ENCODE results near the gene INSYN2B. TPM values are rescaled to one million over a fixed set of nuclear protein-coding genes. Genes with fewer than 3 reads are reported as not detected.

Gene INSYN2B
- polyA plus RNA-seq, 1 donor, result 0.34 TPM

- Histone ChIP-seq H3K4me3 (ENCODE audit: low read length) (no peak overlapping the region), H3K27ac (ENCODE audit: low read length) (no peak overlapping the region), H3K4me1 (ENCODE audit: control insufficient read depth, insufficient read depth, low read length) (no peaks in the 10 kb centered on the region), H3K9me3 (ENCODE audit: control insufficient read depth, low read depth, low read length) (no peaks in the 10 kb centered on the region), H3K27me3 (ENCODE audit: control insufficient read depth, insufficient read depth, low read length) (peaks cover 12% of the 10 kb centered on the region), H3K36me3 (ENCODE audit: control insufficient read depth, insufficient read depth, low read length) (no peaks in the 10 kb centered on the region)
- no peak for DNase-seq
- WGBS (ENCODE audit: insufficient coverage, low lambda C conversion rate), result 75% methylated on average over 2 of the region's 6 CpGs
These were observed 6.0 kb downstream of the INSYN2B start for GRCh38 chr5:169974121-169974770.

- no peak overlapping the region for H3K27ac ChIP-seq (ENCODE audit: low read length)
- no CpG with 5 or more reads among the region's 3 CpGs for WGBS (ENCODE audit: insufficient coverage, low lambda C conversion rate)
These were observed 7.2 kb downstream of the INSYN2B start for GRCh38 chr5:169973056-169973455.

GRCh38 chr5:169971780-169972179 lies 8.5 kb downstream of the INSYN2B start:
- Histone ChIP-seq H3K9me3 (ENCODE audit: control insufficient read depth, low read depth, low read length) (no peaks in the 10 kb centered on the region), H3K4me1 (ENCODE audit: control insufficient read depth, insufficient read depth, low read length) (no peaks in the 10 kb centered on the region), H3K4me3 (ENCODE audit: low read length) (no peak overlapping the region), H3K36me3 (ENCODE audit: control insufficient read depth, insufficient read depth, low read length) (no peaks in the 10 kb centered on the region), H3K27me3 (ENCODE audit: control insufficient read depth, insufficient read depth, low read length) (peaks cover 2% of the 10 kb centered on the region), H3K27ac (ENCODE audit: low read length) (no peak overlapping the region)
- no peak for DNase-seq
- 100% methylated on average over 1 of the region's 1 CpG for WGBS (ENCODE audit: insufficient coverage, low lambda C conversion rate)

More at GRCh38 chr5:169973056-169973455, 7.2 kb downstream of the INSYN2B start:
- no peak for DNase-seq
- Histone ChIP-seq H3K27me3 (ENCODE audit: control insufficient read depth, insufficient read depth, low read length) (peaks cover 3% of the 10 kb centered on the region), H3K4me1 (ENCODE audit: control insufficient read depth, insufficient read depth, low read length) (no peaks in the 10 kb centered on the region), H3K36me3 (ENCODE audit: control insufficient read depth, insufficient read depth, low read length) (no peaks in the 10 kb centered on the region), H3K9me3 (ENCODE audit: control insufficient read depth, low read depth, low read length) (no peaks in the 10 kb centered on the region), H3K4me3 (ENCODE audit: low read length) (no peak overlapping the region)

DNA sequence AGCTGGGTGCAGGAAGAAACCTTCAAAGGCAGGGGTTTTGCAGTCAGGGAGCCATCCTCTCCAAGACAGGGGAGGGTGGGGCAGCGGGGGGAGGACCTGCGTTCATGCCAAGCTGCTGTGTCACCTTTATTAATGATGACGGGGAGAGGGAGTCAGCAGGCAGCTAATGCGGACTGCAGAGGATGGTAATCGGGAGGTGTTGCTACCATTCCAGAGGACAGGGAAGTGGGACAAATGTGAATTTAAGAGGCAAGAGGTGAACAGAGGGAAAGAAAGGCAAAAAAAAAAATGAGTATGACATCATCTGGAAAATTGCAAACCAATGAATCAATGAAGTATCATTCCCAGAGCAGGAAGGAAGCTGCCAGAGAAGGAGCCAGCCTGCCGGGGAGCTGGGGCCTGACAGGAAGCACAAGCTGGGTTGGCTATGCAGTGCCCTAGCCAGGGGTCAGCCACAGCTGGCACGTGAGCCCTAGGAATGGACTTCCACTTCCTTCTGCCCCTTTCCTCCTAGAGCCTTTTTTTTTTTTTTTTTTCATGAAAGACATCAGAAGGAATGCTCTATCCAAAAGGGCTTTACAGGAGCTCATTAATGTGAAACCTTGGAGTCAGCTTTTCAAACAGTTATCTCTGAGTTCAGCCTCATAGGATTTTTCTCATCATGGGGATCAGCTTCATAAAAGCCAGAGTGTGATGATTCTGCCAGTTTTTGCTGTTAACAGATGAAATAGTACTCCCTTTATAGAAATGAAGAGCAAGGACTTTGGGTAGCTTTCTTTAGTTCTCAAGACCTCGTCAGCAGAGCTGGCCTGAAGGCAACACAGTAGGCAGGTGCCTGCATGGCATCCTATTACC lies 9.2 kb downstream of the INSYN2B start:
- H3K27me3 ChIP-seq (ENCODE audit: control insufficient read depth, insufficient read depth, low read length), result peaks cover 2% of the 10 kb centered on the region
- H3K4me1 ChIP-seq (ENCODE audit: control insufficient read depth, insufficient read depth, low read length), result no peaks in the 10 kb centered on the region
- DNase-seq, result no peak
- no peaks in the 10 kb centered on the region for H3K9me3 ChIP-seq (ENCODE audit: control insufficient read depth, low read depth, low read length)
- WGBS (ENCODE audit: insufficient coverage, low lambda C conversion rate), result no CpG with 5 or more reads among the region's 8 CpGs
- H3K36me3 ChIP-seq (ENCODE audit: control insufficient read depth, insufficient read depth, low read length), result no peaks in the 10 kb centered on the region
- H3K27ac ChIP-seq (ENCODE audit: low read length), result no peak overlapping the region
- no peak overlapping the region for H3K4me3 ChIP-seq (ENCODE audit: low read length)

DNA sequence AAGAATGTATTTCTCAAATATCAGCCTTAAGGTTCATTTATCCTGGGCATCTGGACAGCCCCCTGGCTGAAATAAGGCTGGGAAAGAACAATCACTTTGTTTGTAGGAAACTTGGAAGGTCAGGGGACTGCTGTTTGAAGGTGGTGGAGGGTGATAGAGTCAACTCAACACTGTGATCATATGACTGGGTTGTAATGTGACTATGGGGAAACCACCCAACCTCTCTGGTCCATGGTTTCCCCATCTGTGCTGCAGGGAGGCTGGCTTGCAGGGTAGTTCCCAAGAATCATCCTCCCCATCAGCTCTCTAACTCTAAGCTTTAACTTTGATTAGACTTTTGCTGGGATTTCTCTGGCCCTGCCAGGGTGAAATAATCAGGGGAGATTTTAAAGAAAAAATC lies 10.0 kb downstream of the INSYN2B start:
- DNase-seq, result no peak
- H3K27ac ChIP-seq (ENCODE audit: low read length), result no peak overlapping the region
- no peaks in the 10 kb centered on the region for H3K36me3 ChIP-seq (ENCODE audit: control insufficient read depth, insufficient read depth, low read length)
- peaks cover 2% of the 10 kb centered on the region for H3K27me3 ChIP-seq (ENCODE audit: control insufficient read depth, insufficient read depth, low read length)
- no peaks in the 10 kb centered on the region for H3K9me3 ChIP-seq (ENCODE audit: control insufficient read depth, low read depth, low read length)
- H3K4me1 ChIP-seq (ENCODE audit: control insufficient read depth, insufficient read depth, low read length), result no peaks in the 10 kb centered on the region
- H3K4me3 ChIP-seq (ENCODE audit: low read length), result no peak overlapping the region

GRCh38 chr5:169964246-169964645 lies 16.0 kb downstream of the INSYN2B start:
- H3K27me3 ChIP-seq (ENCODE audit: control insufficient read depth, insufficient read depth, low read length), result no peaks in the 10 kb centered on the region
- WGBS (ENCODE audit: insufficient coverage, low lambda C conversion rate), result no CpG with 5 or more reads among the region's 5 CpGs
- no peaks in the 10 kb centered on the region for H3K9me3 ChIP-seq (ENCODE audit: control insufficient read depth, low read depth, low read length)

DNA sequence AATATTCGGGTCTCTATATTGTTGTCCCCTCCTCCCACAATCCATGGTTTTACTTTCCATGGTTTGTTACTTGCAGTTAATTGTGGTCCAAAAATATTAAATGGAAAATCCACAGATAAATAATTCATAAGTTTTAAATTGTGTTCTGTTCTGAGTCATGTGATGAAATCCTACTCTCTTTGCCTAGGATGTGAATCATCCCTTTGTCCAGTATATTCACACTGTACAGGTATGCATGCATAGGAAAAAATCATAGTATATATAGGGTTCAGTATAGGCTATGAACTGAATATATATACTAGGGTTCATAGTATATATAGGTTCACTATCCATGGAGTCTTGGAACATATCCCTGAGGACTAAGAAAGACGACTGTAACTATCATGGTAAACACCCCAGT lies 19.6 kb downstream of the INSYN2B start:
- no CpG with 5 or more reads among the region's 2 CpGs for WGBS (ENCODE audit: insufficient coverage, low lambda C conversion rate)
- Histone ChIP-seq H3K36me3 (ENCODE audit: control insufficient read depth, insufficient read depth, low read length) (no peaks in the 10 kb centered on the region), H3K9me3 (ENCODE audit: control insufficient read depth, low read depth, low read length) (no peaks in the 10 kb centered on the region), H3K27me3 (ENCODE audit: control insufficient read depth, insufficient read depth, low read length) (peaks cover 2% of the 10 kb centered on the region), H3K4me1 (ENCODE audit: control insufficient read depth, insufficient read depth, low read length) (no peaks in the 10 kb centered on the region), H3K27ac (ENCODE audit: low read length) (no peak overlapping the region), H3K4me3 (ENCODE audit: low read length) (no peak overlapping the region)
- no peak for DNase-seq

More at GRCh38 chr5:169964246-169964645, 16.0 kb downstream of the INSYN2B start:
- no peak overlapping the region for H3K4me3 ChIP-seq (ENCODE audit: low read length)
- no peak for DNase-seq
- no peak overlapping the region for H3K27ac ChIP-seq (ENCODE audit: low read length)
- H3K4me1 ChIP-seq (ENCODE audit: control insufficient read depth, insufficient read depth, low read length), result no peaks in the 10 kb centered on the region
- no peaks in the 10 kb centered on the region for H3K36me3 ChIP-seq (ENCODE audit: control insufficient read depth, insufficient read depth, low read length)

DNA sequence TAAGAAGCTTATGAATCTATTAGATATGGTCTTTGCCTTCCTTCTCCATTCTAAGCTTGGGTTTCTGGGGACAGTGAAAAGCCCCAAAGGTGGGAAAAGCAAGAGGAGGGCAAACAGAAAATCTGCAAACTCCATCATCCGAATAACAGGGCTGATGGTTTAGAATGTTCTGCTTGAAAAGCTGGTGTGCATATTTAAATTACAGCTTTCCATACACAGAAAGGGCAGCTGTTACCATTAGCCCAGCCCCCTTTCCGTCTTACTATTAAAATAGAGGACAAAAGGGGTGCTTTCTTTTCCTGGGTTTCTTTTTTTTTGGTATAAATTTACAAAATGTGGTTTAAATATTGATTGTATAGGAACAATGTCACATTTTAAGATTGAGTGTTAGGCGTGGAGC lies 22.0 kb downstream of the INSYN2B start:
- Histone ChIP-seq H3K36me3 (ENCODE audit: control insufficient read depth, insufficient read depth, low read length) (no peaks in the 10 kb centered on the region), H3K9me3 (ENCODE audit: control insufficient read depth, low read depth, low read length) (no peaks in the 10 kb centered on the region), H3K27ac (ENCODE audit: low read length) (no peak overlapping the region), H3K4me3 (ENCODE audit: low read length) (no peak overlapping the region), H3K4me1 (ENCODE audit: control insufficient read depth, insufficient read depth, low read length) (no peaks in the 10 kb centered on the region), H3K27me3 (ENCODE audit: control insufficient read depth, insufficient read depth, low read length) (peaks cover 3% of the 10 kb centered on the region)
- WGBS (ENCODE audit: insufficient coverage, low lambda C conversion rate), result 100% methylated on average over 1 of the region's 3 CpGs
- no peak for DNase-seq

DNA sequence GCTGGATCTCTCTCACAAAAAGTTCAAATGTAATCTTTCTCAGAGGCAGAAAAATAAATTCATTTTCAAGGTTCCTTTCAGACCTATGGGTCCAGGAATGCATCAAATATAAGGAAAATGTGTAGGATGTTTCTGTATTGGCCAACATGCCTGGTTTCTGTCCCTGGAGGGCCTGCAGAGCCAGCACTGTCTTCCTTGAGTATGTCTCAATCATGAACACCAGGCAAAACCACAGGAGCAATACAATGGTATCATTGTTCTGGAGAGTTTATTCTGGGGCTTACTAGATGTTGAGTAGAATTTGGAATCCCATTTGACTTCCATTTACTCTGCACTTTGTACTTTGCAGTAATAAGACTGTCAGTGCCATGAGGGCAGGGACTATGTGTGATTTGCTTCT lies 23.5 kb downstream of the INSYN2B start:
- no peak for DNase-seq
- no peak overlapping the region for H3K4me3 ChIP-seq (ENCODE audit: low read length)
- peaks cover 3% of the 10 kb centered on the region for H3K27me3 ChIP-seq (ENCODE audit: control insufficient read depth, insufficient read depth, low read length)
- H3K9me3 ChIP-seq (ENCODE audit: control insufficient read depth, low read depth, low read length), result no peaks in the 10 kb centered on the region
- H3K36me3 ChIP-seq (ENCODE audit: control insufficient read depth, insufficient read depth, low read length), result no peaks in the 10 kb centered on the region
- no peaks in the 10 kb centered on the region for H3K4me1 ChIP-seq (ENCODE audit: control insufficient read depth, insufficient read depth, low read length)
- H3K27ac ChIP-seq (ENCODE audit: low read length), result no peak overlapping the region

DNA sequence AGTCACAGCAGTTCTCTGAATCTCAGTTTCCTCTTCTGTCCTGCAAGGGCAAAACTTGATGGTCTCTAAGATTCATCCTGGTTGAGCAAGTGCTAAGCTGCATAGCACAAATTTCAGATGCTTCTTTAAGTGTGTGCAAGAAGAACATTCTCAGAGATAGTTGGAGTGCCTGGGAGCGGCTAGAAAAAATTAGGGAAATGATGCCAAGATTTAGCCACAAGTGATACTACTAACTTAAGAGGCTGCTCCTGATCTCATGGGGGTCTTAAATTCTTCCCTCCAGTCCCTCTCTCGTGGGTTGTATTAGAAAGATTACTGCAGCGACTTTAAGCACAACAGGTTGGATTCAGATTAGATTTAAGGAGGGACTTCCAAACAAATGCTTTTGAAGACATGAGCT lies 24.2 kb downstream of the INSYN2B start:
- H3K36me3 ChIP-seq (ENCODE audit: control insufficient read depth, insufficient read depth, low read length), result no peaks in the 10 kb centered on the region
- no peak overlapping the region for H3K27ac ChIP-seq (ENCODE audit: low read length)
- no peaks in the 10 kb centered on the region for H3K9me3 ChIP-seq (ENCODE audit: control insufficient read depth, low read depth, low read length)
- DNase-seq, result no peak
- H3K4me3 ChIP-seq (ENCODE audit: low read length), result no peak overlapping the region
- no peaks in the 10 kb centered on the region for H3K4me1 ChIP-seq (ENCODE audit: control insufficient read depth, insufficient read depth, low read length)
- no CpG with 5 or more reads among the region's 3 CpGs for WGBS (ENCODE audit: insufficient coverage, low lambda C conversion rate)
- peaks cover 3% of the 10 kb centered on the region for H3K27me3 ChIP-seq (ENCODE audit: control insufficient read depth, insufficient read depth, low read length)

DNA sequence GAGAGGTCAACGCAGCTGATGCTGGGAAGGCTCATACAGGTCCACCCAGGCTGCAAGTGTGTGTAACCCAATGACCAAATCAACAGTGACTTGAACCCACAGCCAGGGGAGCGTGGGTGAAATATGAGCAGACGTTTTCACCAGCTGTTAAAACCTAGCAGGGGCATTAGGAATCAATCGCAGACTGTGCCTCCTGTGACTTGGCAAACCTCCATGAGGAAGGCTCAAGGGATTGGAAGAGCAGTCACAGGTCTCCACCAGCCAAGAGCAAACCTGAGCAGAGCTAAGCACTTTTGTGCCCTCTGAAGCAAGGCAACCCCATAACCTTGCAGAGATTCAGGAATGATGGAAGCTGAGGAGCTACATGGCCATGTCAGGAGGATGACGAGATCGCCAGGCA lies 25.5 kb downstream of the INSYN2B start:
- no peaks in the 10 kb centered on the region for H3K36me3 ChIP-seq (ENCODE audit: control insufficient read depth, insufficient read depth, low read length)
- H3K27me3 ChIP-seq (ENCODE audit: control insufficient read depth, insufficient read depth, low read length), result peaks cover 3% of the 10 kb centered on the region
- DNase-seq, result no peak
- no peak overlapping the region for H3K4me3 ChIP-seq (ENCODE audit: low read length)
- H3K4me1 ChIP-seq (ENCODE audit: control insufficient read depth, insufficient read depth, low read length), result no peaks in the 10 kb centered on the region
- H3K27ac ChIP-seq (ENCODE audit: low read length), result no peak overlapping the region
- no peaks in the 10 kb centered on the region for H3K9me3 ChIP-seq (ENCODE audit: control insufficient read depth, low read depth, low read length)
- no CpG with 5 or more reads among the region's 6 CpGs for WGBS (ENCODE audit: insufficient coverage, low lambda C conversion rate)
